GM23338 (cell line): ENCODE data around the gene MPDU1. TPM values are rescaled to one million over a fixed set of nuclear protein-coding genes. Genes with fewer than 3 reads are reported as not detected.

Experiments
- ATAC-seq: fragments of 200-7000 bp; cut with Tn5 transposase; 3 replicates; pipeline ENCODE4 v1.9.1; 2020
- DNase-seq: peaks from one replicate; pipeline ENCODE4 v3.0.0-alpha.2; 2015; ENCODE audit warnings: low spot score
- H2AFZ ChIP-seq: fragments of 200-600 bp; sonication (generic); 2 replicates; pipeline ENCODE4 v1.8.0; 2016; ENCODE audit warnings: antibody characterized with exemption, mild to moderate bottlenecking, moderate library complexity
- H3F3A ChIP-seq: fragments of 200-600 bp; sonication (generic); replicated peaks from 2 replicates; pipeline ENCODE4 v1.8.0; 2017; ENCODE audit warnings: antibody characterized with exemption, mixed run types, low read depth
- H3K27ac ChIP-seq: fragments of 200-600 bp; sonication (generic); 2 replicates; pipeline ENCODE4 v1.6.1; 2016; ENCODE audit warnings: low read depth
- H3K27me3 ChIP-seq: fragments of 200-600 bp; sonication (generic); 2 replicates; pipeline ENCODE4 v1.8.0; 2016; ENCODE audit warnings: mild to moderate bottlenecking, mixed run types, moderate library complexity; ENCODE audit not compliant: insufficient read depth
- H3K36me3 ChIP-seq: fragments of 200-600 bp; sonication (generic); 2 replicates; pipeline ENCODE4 v1.8.0; 2016; ENCODE audit warnings: mild to moderate bottlenecking; ENCODE audit not compliant: insufficient read depth
- H3K4me1 ChIP-seq: fragments of 200-600 bp; sonication (generic); 2 replicates; pipeline ENCODE4 v1.8.0; 2016; ENCODE audit warnings: mild to moderate bottlenecking, moderate library complexity; ENCODE audit not compliant: insufficient read depth
- H3K4me2 ChIP-seq: fragments of 200-600 bp; sonication (generic); 2 replicates; pipeline ENCODE4 v1.7.1; 2017; ENCODE audit warnings: mixed run types
- H3K4me3 ChIP-seq: fragments of 200-600 bp; sonication (generic); 2 replicates; pipeline ENCODE4 v1.6.1; 2016; ENCODE audit warnings: mixed run types
- H3K79me2 ChIP-seq: fragments of 200-600 bp; sonication (generic); replicated peaks from 2 replicates; pipeline ENCODE4 v1.8.0; 2017; ENCODE audit warnings: mild to moderate bottlenecking; ENCODE audit not compliant: insufficient read depth
- H3K9me2 ChIP-seq: fragments of 200-600 bp; sonication (generic); 2 replicates; pipeline ENCODE4 v1.8.0; 2017; ENCODE audit not compliant: insufficient read depth
- H4K20me1 ChIP-seq: fragments of 200-600 bp; sonication (generic); replicated peaks from 2 replicates; pipeline ENCODE4 v1.8.0; 2017; ENCODE audit warnings: mild to moderate bottlenecking; ENCODE audit not compliant: insufficient read depth
- H3K27ac Mint-ChIP-seq: 2 replicates; pipeline ENCODE4 v1.8.0; 2020; ENCODE audit warnings: inconsistent platforms, mild to moderate bottlenecking, moderate library complexity, mixed read lengths
- H3K27me3 Mint-ChIP-seq: 3 replicates; pipeline ENCODE4 v1.8.0; 2022; ENCODE audit warnings: low read depth, mild to moderate bottlenecking, moderate library complexity, mixed read lengths, inconsistent platforms; ENCODE audit not compliant: insufficient read depth, poor library complexity
- H3K36me3 Mint-ChIP-seq: 3 replicates; pipeline ENCODE4 v1.8.0; 2021; ENCODE audit warnings: low read depth, mild to moderate bottlenecking, inconsistent platforms, moderate library complexity, mixed read lengths
- H3K4me1 Mint-ChIP-seq: 3 replicates; pipeline ENCODE4 v1.8.0; 2020; ENCODE audit warnings: mild to moderate bottlenecking, inconsistent platforms, mixed read lengths
- H3K4me3 Mint-ChIP-seq: 3 replicates; pipeline ENCODE4 v1.8.0; 2021; ENCODE audit warnings: moderate library complexity, mild to moderate bottlenecking, inconsistent platforms, mixed read lengths
- H3K9me3 Mint-ChIP-seq: 3 replicates; pipeline ENCODE4 v1.8.0; 2020; ENCODE audit warnings: moderate library complexity, mild to moderate bottlenecking, inconsistent platforms, mixed read lengths
- CREB1 ChIP-seq: fragments of 250-450 bp; sonication (Bioruptor Pico); IDR thresholded peaks from 2 replicates; pipeline ENCODE4 v1.5.0; 2020; ENCODE audit warnings: low read depth, mild to moderate bottlenecking, moderate library complexity
- EZH2 ChIP-seq: fragments of 200-600 bp; sonication (generic); IDR thresholded peaks from one replicate; pipeline ENCODE4 v1.8.0; 2017; ENCODE audit warnings: antibody characterized with exemption, mild to moderate bottlenecking, low read depth; ENCODE audit not compliant: unreplicated experiment
- EZH2phosphoT487 ChIP-seq: fragments of 200-600 bp; sonication (generic); IDR thresholded peaks from one replicate; pipeline ENCODE4 v1.8.1; 2018; ENCODE audit warnings: antibody characterized with exemption; ENCODE audit not compliant: unreplicated experiment
- JUNB ChIP-seq: IDR thresholded peaks from one replicate; pipeline ENCODE4 v1.6.1; 2016; ENCODE audit warnings: antibody characterized with exemption; ENCODE audit not compliant: unreplicated experiment
- NANOG ChIP-seq: IDR thresholded peaks from 2 replicates; pipeline ENCODE4 v1.6.1; 2016; ENCODE audit warnings: antibody characterized with exemption, borderline replicate concordance
- POLR2AphosphoS5 ChIP-seq: IDR thresholded peaks from 2 replicates; pipeline ENCODE4 v1.6.1; 2016; ENCODE audit warnings: antibody characterized with exemption, low read depth
- STAT1 ChIP-seq: IDR thresholded peaks from one replicate; pipeline ENCODE4 v1.6.1; 2016; ENCODE audit warnings: antibody characterized with exemption; ENCODE audit not compliant: unreplicated experiment
- ZNF114 ChIP-seq: fragments of 250-450 bp; sonication (Bioruptor Pico); IDR thresholded peaks from 2 replicates; pipeline ENCODE4 v1.5.0; 2020; ENCODE audit warnings: mild to moderate bottlenecking, moderate library complexity
- ZNF331 ChIP-seq: fragments of 250-450 bp; sonication (Bioruptor Pico); IDR thresholded peaks from 2 replicates; pipeline ENCODE4 v1.5.0; 2020; ENCODE audit warnings: low read depth, mild to moderate bottlenecking, moderate library complexity
- polyA plus RNA-seq: library from polyadenylated mRNA; unstranded; fragments of >200 nt; fragmentation: Nextera tagmentation; extraction: Ambion mirVana; gene quantifications from 2 replicates; pipeline ENCODE4 v1.2.1, GENCODE V29; 2016
- total RNA-seq: library from RNA; depleted of rRNA; stranded (reverse); fragments of >200 nt; shearing (Covaris generic); gene quantifications from 2 replicates; pipeline ENCODE4 v1.2.3, GENCODE V29; 2014
- TF ChIP-seq, protein P1 (sequence below): IDR thresholded peaks from 2 replicates; pipeline ENCODE4 v1.6.1; 2016; ENCODE audit warnings: antibody characterized with exemption
- TF ChIP-seq, protein P2 (sequence below): fragments of 250-450 bp; sonication (Bioruptor Pico); IDR thresholded peaks from 2 replicates; pipeline ENCODE4 v1.5.0; 2020; ENCODE audit warnings: mild to moderate bottlenecking, moderate library complexity
- TF ChIP-seq, protein P3 (sequence below): IDR thresholded peaks from one replicate; pipeline ENCODE4 v1.6.1; 2018; ENCODE audit warnings: antibody characterized with exemption; ENCODE audit not compliant: unreplicated experiment
- TF ChIP-seq, protein P4 (sequence below), 2 experiments: fragments of 200-600 bp in 1 of 2; sonication (generic) in 1 of 2; conservative IDR thresholded peaks; 2 replicates each; pipeline versions ENCODE4 v1.5.1 to v1.6.1; 2016 to 2017; ENCODE audit warnings: antibody characterized with exemption in 2 of 2, low read depth in 2 of 2, mild to moderate bottlenecking in 2 of 2, moderate library complexity in 1 of 2

Gene MPDU1
- total and polyA plus RNA-seq, 2 experiments from 2014 or later: 65.1 to 216 TPM

DNA sequence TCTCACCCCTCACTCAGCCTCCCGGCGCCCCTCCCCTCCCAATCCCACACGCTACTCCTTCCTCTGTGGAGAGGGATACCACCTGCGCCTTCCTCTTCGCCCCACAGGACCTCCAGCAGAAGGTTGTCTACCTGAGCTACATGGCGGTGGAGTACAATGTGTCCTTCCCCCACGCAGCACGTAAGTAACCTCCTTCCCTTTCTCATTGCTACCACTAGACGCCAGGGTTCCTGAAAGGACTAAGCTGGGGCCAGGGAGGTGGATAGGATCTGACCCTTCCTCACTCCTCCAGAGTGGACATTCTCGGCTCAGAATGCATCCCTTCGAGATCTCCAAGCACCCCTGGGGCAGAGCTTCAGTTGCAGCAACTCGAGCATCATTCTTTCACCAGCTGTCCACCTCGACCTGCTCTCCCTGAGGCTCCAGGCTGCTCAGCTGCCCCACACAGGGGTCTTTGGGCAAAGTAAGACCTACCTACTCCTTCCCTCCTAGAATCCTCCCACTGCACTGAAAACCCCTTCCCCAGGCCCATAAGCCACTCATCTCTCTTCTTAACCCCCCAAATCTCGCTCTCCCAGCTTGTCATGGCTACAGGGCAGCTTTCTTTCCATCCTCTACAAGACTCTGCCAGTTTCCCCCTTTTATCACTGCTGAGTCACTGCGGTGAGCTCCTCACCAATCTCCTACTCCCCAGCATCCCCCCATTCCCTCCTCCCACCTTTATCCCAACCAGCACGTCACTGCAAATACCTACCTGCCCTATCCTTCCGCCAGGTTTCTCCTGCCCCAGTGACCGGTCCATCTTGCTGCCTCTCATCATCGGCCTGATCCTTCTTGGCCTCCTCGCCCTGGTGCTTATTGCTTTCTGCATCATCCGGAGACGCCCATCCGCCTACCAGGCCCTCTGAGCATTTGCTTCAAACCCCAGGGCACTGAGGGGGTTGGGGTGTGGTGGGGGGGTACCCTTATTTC, 2.8 kb upstream of the MPDU1 start:
- H3F3A ChIP-seq: peaks cover 62% of the 10 kb centered on the region
- no peak overlapping the region for H3K27ac ChIP-seq
- H3K79me2 ChIP-seq: peaks cover 46% of the 10 kb centered on the region
- peaks cover 65% of the 10 kb centered on the region for H3K4me1 Mint-ChIP-seq
- no peak overlapping the region for H3K4me3 ChIP-seq
- H3K4me3 Mint-ChIP-seq: peak overlapping the region; percentile 26; the same call in 2 of the 3 replicates
- peak; percentile 11 for DNase-seq
- no peak for ATAC-seq
- no peak for TF ChIP-seq CREB1 (CRISPR knock-in tag)
- TF ChIP-seq, protein P1, sequence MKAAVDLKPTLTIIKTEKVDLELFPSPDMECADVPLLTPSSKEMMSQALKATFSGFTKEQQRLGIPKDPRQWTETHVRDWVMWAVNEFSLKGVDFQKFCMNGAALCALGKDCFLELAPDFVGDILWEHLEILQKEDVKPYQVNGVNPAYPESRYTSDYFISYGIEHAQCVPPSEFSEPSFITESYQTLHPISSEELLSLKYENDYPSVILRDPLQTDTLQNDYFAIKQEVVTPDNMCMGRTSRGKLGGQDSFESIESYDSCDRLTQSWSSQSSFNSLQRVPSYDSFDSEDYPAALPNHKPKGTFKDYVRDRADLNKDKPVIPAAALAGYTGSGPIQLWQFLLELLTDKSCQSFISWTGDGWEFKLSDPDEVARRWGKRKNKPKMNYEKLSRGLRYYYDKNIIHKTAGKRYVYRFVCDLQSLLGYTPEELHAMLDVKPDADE: no peak
- TF ChIP-seq STAT1: no peak
- no peak for TF ChIP-seq POLR2AphosphoS5
- TF ChIP-seq, protein P2, sequence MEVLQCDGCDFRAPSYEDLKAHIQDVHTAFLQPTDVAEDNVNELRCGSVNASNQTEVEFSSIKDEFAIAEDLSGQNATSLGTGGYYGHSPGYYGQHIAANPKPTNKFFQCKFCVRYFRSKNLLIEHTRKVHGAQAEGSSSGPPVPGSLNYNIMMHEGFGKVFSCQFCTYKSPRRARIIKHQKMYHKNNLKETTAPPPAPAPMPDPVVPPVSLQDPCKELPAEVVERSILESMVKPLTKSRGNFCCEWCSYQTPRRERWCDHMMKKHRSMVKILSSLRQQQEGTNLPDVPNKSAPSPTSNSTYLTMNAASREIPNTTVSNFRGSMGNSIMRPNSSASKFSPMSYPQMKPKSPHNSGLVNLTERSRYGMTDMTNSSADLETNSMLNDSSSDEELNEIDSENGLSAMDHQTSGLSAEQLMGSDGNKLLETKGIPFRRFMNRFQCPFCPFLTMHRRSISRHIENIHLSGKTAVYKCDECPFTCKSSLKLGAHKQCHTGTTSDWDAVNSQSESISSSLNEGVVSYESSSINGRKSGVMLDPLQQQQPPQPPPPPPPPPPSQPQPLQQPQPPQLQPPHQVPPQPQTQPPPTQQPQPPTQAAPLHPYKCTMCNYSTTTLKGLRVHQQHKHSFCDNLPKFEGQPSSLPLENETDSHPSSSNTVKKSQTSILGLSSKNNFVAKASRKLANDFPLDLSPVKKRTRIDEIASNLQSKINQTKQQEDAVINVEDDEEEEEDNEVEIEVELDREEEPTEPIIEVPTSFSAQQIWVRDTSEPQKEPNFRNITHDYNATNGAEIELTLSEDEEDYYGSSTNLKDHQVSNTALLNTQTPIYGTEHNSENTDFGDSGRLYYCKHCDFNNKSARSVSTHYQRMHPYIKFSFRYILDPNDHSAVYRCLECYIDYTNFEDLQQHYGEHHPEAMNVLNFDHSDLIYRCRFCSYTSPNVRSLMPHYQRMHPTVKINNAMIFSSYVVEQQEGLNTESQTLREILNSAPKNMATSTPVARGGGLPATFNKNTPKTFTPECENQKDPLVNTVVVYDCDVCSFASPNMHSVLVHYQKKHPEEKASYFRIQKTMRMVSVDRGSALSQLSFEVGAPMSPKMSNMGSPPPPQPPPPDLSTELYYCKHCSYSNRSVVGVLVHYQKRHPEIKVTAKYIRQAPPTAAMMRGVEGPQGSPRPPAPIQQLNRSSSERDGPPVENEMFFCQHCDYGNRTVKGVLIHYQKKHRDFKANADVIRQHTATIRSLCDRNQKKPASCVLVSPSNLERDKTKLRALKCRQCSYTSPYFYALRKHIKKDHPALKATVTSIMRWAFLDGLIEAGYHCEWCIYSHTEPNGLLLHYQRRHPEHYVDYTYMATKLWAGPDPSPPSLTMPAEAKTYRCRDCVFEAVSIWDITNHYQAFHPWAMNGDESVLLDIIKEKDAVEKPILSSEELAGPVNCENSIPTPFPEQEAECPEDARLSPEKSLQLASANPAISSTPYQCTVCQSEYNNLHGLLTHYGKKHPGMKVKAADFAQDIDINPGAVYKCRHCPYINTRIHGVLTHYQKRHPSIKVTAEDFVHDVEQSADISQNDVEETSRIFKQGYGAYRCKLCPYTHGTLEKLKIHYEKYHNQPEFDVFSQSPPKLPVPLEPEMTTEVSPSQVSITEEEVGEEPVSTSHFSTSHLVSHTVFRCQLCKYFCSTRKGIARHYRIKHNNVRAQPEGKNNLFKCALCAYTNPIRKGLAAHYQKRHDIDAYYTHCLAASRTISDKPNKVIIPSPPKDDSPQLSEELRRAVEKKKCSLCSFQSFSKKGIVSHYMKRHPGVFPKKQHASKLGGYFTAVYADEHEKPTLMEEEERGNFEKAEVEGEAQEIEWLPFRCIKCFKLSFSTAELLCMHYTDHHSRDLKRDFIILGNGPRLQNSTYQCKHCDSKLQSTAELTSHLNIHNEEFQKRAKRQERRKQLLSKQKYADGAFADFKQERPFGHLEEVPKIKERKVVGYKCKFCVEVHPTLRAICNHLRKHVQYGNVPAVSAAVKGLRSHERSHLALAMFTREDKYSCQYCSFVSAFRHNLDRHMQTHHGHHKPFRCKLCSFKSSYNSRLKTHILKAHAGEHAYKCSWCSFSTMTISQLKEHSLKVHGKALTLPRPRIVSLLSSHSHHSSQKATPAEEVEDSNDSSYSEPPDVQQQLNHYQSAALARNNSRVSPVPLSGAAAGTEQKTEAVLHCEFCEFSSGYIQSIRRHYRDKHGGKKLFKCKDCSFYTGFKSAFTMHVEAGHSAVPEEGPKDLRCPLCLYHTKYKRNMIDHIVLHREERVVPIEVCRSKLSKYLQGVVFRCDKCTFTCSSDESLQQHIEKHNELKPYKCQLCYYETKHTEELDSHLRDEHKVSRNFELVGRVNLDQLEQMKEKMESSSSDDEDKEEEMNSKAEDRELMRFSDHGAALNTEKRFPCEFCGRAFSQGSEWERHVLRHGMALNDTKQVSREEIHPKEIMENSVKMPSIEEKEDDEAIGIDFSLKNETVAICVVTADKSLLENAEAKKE: no peak
- no peak for TF ChIP-seq EZH2phosphoT487
- TF ChIP-seq EZH2: no peak
- TF ChIP-seq NANOG: no peak
- TF ChIP-seq, protein P3, sequence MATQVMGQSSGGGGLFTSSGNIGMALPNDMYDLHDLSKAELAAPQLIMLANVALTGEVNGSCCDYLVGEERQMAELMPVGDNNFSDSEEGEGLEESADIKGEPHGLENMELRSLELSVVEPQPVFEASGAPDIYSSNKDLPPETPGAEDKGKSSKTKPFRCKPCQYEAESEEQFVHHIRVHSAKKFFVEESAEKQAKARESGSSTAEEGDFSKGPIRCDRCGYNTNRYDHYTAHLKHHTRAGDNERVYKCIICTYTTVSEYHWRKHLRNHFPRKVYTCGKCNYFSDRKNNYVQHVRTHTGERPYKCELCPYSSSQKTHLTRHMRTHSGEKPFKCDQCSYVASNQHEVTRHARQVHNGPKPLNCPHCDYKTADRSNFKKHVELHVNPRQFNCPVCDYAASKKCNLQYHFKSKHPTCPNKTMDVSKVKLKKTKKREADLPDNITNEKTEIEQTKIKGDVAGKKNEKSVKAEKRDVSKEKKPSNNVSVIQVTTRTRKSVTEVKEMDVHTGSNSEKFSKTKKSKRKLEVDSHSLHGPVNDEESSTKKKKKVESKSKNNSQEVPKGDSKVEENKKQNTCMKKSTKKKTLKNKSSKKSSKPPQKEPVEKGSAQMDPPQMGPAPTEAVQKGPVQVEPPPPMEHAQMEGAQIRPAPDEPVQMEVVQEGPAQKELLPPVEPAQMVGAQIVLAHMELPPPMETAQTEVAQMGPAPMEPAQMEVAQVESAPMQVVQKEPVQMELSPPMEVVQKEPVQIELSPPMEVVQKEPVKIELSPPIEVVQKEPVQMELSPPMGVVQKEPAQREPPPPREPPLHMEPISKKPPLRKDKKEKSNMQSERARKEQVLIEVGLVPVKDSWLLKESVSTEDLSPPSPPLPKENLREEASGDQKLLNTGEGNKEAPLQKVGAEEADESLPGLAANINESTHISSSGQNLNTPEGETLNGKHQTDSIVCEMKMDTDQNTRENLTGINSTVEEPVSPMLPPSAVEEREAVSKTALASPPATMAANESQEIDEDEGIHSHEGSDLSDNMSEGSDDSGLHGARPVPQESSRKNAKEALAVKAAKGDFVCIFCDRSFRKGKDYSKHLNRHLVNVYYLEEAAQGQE: no peak
- TF ChIP-seq, protein P4, sequence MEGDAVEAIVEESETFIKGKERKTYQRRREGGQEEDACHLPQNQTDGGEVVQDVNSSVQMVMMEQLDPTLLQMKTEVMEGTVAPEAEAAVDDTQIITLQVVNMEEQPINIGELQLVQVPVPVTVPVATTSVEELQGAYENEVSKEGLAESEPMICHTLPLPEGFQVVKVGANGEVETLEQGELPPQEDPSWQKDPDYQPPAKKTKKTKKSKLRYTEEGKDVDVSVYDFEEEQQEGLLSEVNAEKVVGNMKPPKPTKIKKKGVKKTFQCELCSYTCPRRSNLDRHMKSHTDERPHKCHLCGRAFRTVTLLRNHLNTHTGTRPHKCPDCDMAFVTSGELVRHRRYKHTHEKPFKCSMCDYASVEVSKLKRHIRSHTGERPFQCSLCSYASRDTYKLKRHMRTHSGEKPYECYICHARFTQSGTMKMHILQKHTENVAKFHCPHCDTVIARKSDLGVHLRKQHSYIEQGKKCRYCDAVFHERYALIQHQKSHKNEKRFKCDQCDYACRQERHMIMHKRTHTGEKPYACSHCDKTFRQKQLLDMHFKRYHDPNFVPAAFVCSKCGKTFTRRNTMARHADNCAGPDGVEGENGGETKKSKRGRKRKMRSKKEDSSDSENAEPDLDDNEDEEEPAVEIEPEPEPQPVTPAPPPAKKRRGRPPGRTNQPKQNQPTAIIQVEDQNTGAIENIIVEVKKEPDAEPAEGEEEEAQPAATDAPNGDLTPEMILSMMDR (conservative IDR thresholded peaks at IDR 0.05; ENCODE audit: low read depth in 2 of 2): no peak
- TF ChIP-seq JUNB: no peak
- no peak for TF ChIP-seq ZNF331
- no peak for TF ChIP-seq ZNF114 (CRISPR knock-in tag)
- H2AFZ ChIP-seq: no peak overlapping the region
- no peak overlapping the region for H3K4me2 ChIP-seq
- no peaks in the 10 kb centered on the region for H3K27me3 ChIP-seq
- peaks cover 5% of the 10 kb centered on the region; the same call in 2 of the 3 replicates for H3K9me3 Mint-ChIP-seq
- peaks cover 57% of the 10 kb centered on the region for H3K27me3 Mint-ChIP-seq
- H3K9me2 ChIP-seq: no peaks in the 10 kb centered on the region; the same call in 1 of the 2 replicates
- peak overlapping the region; percentile 78 for H3K27ac Mint-ChIP-seq
- H4K20me1 ChIP-seq: peaks cover 18% of the 10 kb centered on the region
- H3K36me3 ChIP-seq: peaks cover 26% of the 10 kb centered on the region
- H3K36me3 Mint-ChIP-seq: peaks cover 73% of the 10 kb centered on the region
- peaks cover 31% of the 10 kb centered on the region for H3K4me1 ChIP-seq
